NCI-H69 (cell line): ENCODE results near the gene SLC13A3.

ENCODE experiments used
- DNase-seq: peaks from one replicate; lab custom pipeline; 2025; lab: John Stamatoyannopoulos, UW

The SLC13A3 gene

GRCh38 chr20:46651091-46651962 is at the start of gene SLC13A3:
SLC13A3 (minus strand) TSS chr20:46651459; CDS start chr20:46651421, 38 bp downstream.
- DNase-seq, result peak; percentile 2

GRCh38 chr20:46701057-46701456 is 49.8 kb upstream of the SLC13A3 start:
- no peak for DNase-seq

GRCh38 chr20:46700481-46700880 is 49.2 kb upstream of the SLC13A3 start:
- DNase-seq, result peak; percentile 5

GRCh38 chr20:46699651-46700359 is 48.5 kb upstream of the SLC13A3 start:
- DNase-seq, result peak; percentile 6

- no peak for DNase-seq
Observed at GRCh38 chr20:46698788-46699187, 47.5 kb upstream of the SLC13A3 start.

- DNase-seq, result no peak
Observed at GRCh38 chr20:46696791-46697279, 45.6 kb upstream of the SLC13A3 start.

- peak; percentile 5 for DNase-seq
Observed at GRCh38 chr20:46695892-46696291, 44.6 kb upstream of the SLC13A3 start.

- DNase-seq, result no peak
Observed at GRCh38 chr20:46694484-46694883, 43.2 kb upstream of the SLC13A3 start.

GRCh38 chr20:46691196-46691595 is 39.9 kb upstream of the SLC13A3 start:
- DNase-seq, result no peak

- DNase-seq, result no peak
Observed at GRCh38 chr20:46690219-46691106, 39.2 kb upstream of the SLC13A3 start.

GRCh38 chr20:46689754-46690085 is 38.5 kb upstream of the SLC13A3 start:
- DNase-seq, result no peak

GRCh38 chr20:46689082-46689753 is 38.0 kb upstream of the SLC13A3 start, which contains the start of gene TP53RK:
TP53RK (minus strand) TSS chr20:46689444; CDS start chr20:46689414, 30 bp downstream.
- peak; percentile 93 for DNase-seq

GRCh38 chr20:46688151-46689081 is 37.2 kb upstream of the SLC13A3 start:
- peak; percentile 38 for DNase-seq

- peak; percentile 7 for DNase-seq
Observed at GRCh38 chr20:46683939-46684750, 32.9 kb upstream of the SLC13A3 start.

GRCh38 chr20:46683668-46683938 is 32.3 kb upstream of the SLC13A3 start:
- DNase-seq, result no peak

GRCh38 chr20:46683011-46683667 is 31.9 kb upstream of the SLC13A3 start:
- no peak for DNase-seq

GRCh38 chr20:46682063-46682821 is 31.0 kb upstream of the SLC13A3 start:
- DNase-seq, result peak; percentile 1
